Stomach smooth muscle (tissue), 2 donors: ENCODE results near the gene MINPP1.

Experiments
- H3K27ac ChIP-seq: one replicate; pipeline ENCODE4 v1.7.0; 2013; ENCODE audit warnings: mild to moderate bottlenecking, low read length, inconsistent platforms
- H3K27me3 ChIP-seq, 2 donors: one replicate each; pipeline ENCODE4 v1.7.0; 2013; ENCODE audit warnings: low read length in 2 of 2; ENCODE audit not compliant: insufficient read depth in 2 of 2, control insufficient read depth in 1 of 2
- H3K36me3 ChIP-seq, 2 donors: one replicate each; pipeline ENCODE4 v1.7.0; 2013; ENCODE audit warnings: low read length in 2 of 2; ENCODE audit not compliant: control insufficient read depth in 2 of 2, insufficient read depth in 2 of 2
- H3K4me1 ChIP-seq: one replicate; pipeline ENCODE4 v1.7.0; 2013; ENCODE audit warnings: low read length; ENCODE audit not compliant: control insufficient read depth, insufficient read depth
- H3K4me3 ChIP-seq, 2 donors: one replicate each; pipeline ENCODE4 v1.7.0; 2013; ENCODE audit warnings: low read length in 2 of 2
- H3K9ac ChIP-seq, 2 donors: one replicate each; pipeline ENCODE4 v1.7.0; 2013; ENCODE audit warnings: low read length in 2 of 2, mild to moderate bottlenecking in 1 of 2
- H3K9me3 ChIP-seq, 2 donors: one replicate each; pipeline ENCODE4 v1.7.0; 2013; ENCODE audit warnings: low read length in 2 of 2; ENCODE audit not compliant: control insufficient read depth in 2 of 2
- donor health status: healthy.
- donor health status: Pancreatic carcinoma.

MINPP1 gene

DNA sequence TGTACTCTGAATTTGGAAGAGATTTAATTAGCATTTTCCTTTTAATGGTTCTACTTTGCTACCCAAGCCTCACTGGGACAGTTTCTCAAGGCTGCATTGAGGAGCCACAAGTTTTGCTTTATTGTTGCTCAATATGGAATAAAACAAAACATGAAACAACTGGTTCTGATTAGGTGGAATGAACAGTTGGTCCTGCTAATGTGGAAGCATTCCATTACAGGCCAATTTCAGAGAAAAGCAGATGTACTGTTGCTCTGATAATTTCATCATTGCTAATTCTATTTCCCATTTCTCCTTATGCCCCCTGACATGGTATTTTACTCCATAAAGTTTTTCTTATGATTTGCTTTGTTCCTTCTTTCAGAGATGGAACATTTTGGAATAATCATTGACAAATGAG is 89.0 kb downstream of the MINPP1 start:
- Histone ChIP-seq H3K4me3 (no peak overlapping the region), H3K4me1 (no peaks in the 10 kb centered on the region), H3K9me3 (no peaks in the 10 kb centered on the region), H3K27ac (no peak overlapping the region), H3K9ac (no peak overlapping the region), H3K27me3 (no peaks in the 10 kb centered on the region), H3K36me3 (no peaks in the 10 kb centered on the region)

DNA sequence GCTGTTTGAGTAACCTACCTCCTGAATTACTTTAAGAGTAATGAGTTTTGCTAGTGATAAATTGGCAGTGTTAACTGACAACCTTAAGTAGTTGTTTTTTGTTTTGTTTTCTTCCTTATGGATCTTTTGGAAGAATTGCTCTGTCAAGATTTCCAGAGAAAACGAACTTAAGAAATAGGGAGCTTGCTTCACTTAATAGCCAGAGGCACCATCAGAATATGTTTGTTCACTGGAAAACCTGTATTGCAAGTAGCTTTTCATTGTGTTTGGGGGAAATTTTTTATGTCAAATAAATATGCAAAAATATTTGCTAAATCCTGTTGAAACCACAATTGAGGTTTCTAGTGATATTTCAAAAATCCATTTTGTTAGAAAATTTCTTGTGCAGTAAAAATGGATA is 89.5 kb downstream of the MINPP1 start:
- H3K27ac ChIP-seq = no peak overlapping the region
- H3K9ac ChIP-seq = no peak overlapping the region
- no peaks in the 10 kb centered on the region for H3K9me3 ChIP-seq
- H3K4me3 ChIP-seq = no peak overlapping the region
- H3K27me3 ChIP-seq = no peaks in the 10 kb centered on the region
- no peaks in the 10 kb centered on the region for H3K36me3 ChIP-seq
- no peaks in the 10 kb centered on the region for H3K4me1 ChIP-seq

DNA sequence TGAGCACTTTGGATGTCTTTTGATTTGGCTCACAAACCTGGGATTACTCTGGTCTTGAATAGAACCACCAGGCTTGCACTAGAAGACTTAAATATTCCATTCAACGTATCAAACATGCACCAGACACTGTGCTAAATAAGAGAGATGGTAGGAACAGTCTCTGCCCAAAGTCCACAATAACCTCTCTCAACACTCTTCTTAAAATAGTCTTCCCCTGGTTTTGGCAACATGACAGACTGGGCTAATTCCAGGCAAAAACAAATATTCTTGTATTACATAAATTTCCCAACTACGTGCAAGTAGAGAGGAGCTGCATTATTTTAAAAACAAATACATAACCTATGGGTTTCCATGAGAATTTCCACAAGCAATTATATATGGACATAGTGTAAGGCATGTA is 90.2 kb downstream of the MINPP1 start:
- no peak overlapping the region for H3K27ac ChIP-seq
- no peaks in the 10 kb centered on the region for H3K9me3 ChIP-seq
- H3K4me3 ChIP-seq = no peak overlapping the region
- no peaks in the 10 kb centered on the region for H3K27me3 ChIP-seq
- no peaks in the 10 kb centered on the region for H3K36me3 ChIP-seq
- H3K4me1 ChIP-seq = no peaks in the 10 kb centered on the region
- no peak overlapping the region for H3K9ac ChIP-seq

- Histone ChIP-seq H3K4me1 (no peaks in the 10 kb centered on the region), H3K27ac (no peak overlapping the region), H3K36me3 (no peaks in the 10 kb centered on the region), H3K4me3 (no peak overlapping the region), H3K27me3 (no peaks in the 10 kb centered on the region), H3K9me3 (no peaks in the 10 kb centered on the region), H3K9ac (no peak overlapping the region)
Measured at GRCh38 chr10:87596351-87596750, 91.7 kb downstream of the MINPP1 start.

GRCh38 chr10:87598700-87599099 is 94.0 kb downstream of the MINPP1 start:
- H3K9me3 ChIP-seq = no peaks in the 10 kb centered on the region
- H3K4me3 ChIP-seq = no peak overlapping the region
- no peak overlapping the region for H3K27ac ChIP-seq
- H3K9ac ChIP-seq = no peak overlapping the region
- H3K36me3 ChIP-seq = no peaks in the 10 kb centered on the region
- H3K27me3 ChIP-seq = no peaks in the 10 kb centered on the region
- H3K4me1 ChIP-seq = no peaks in the 10 kb centered on the region

- Histone ChIP-seq H3K9me3 (no peaks in the 10 kb centered on the region), H3K4me3 (no peak overlapping the region), H3K27ac (no peak overlapping the region), H3K36me3 (no peaks in the 10 kb centered on the region), H3K9ac (no peak overlapping the region), H3K27me3 (no peaks in the 10 kb centered on the region), H3K4me1 (no peaks in the 10 kb centered on the region)
Measured at GRCh38 chr10:87600581-87600980, 95.9 kb downstream of the MINPP1 start.
